OCI-LY7 (cell line): ENCODE data around the gene SMARCC1. TPM values are rescaled to one million over a fixed set of nuclear protein-coding genes. Genes with fewer than 3 reads are reported as not detected.
A peak's percentile ranks its signal among the peaks of the same experiment; 100 is the strongest.

Experiments
- BruUV-seq: library from RNA; stranded (reverse); fragments of 400-500 nt; replicated peaks from 2 replicates; lab custom pipeline; 2021; lab: Mats Ljungman, UMichigan
- CTCF ChIA-PET: fragments of 300-600 bp; sonication (Branson Sonifier 250); formaldehyde crosslinking; loops from one replicate; lab custom pipeline; 2022; ENCODE audit warnings: antibody characterized with exemption; ENCODE audit not compliant: unreplicated experiment; lab: Charles Lee
- POLR2A ChIA-PET: fragments of 300-600 bp; sonication (Branson Sonifier 250); formaldehyde crosslinking; loops from one replicate; lab custom pipeline; 2022; ENCODE audit warnings: antibody characterized with exemption; lab: Charles Lee
- DNase-seq: peaks from one replicate; pipeline ENCODE4 v3.0.0-alpha.2; 2015; ENCODE audit warnings: low spot score
- H2AFZ ChIP-seq: fragments of 200-600 bp; sonication (generic), shearing (Covaris generic); 2 replicates; pipeline ENCODE4 v1.6.1; 2014; ENCODE audit warnings: mild to moderate bottlenecking, antibody characterized with exemption, low read length, moderate library complexity
- H3K27ac ChIP-seq: fragments of 200-600 bp; sonication (generic); 2 replicates; pipeline ENCODE4 v1.5.1; 2014; ENCODE audit warnings: mixed run types, low read depth, mild to moderate bottlenecking, moderate library complexity, low read length, inconsistent platforms; ENCODE audit not compliant: poor library complexity, severe bottlenecking
- H3K36me3 ChIP-seq: fragments of 200-600 bp; sonication (generic); 2 replicates; pipeline ENCODE4 v1.6.1; 2014; ENCODE audit warnings: mild to moderate bottlenecking, antibody characterized with exemption, low read length, moderate library complexity, mixed read lengths; ENCODE audit not compliant: insufficient read depth
- H3K4me1 ChIP-seq: fragments of 200-600 bp; sonication (generic); 2 replicates; pipeline ENCODE4 v1.5.1; 2014; ENCODE audit warnings: mild to moderate bottlenecking, low read length; ENCODE audit not compliant: insufficient read depth, poor library complexity, severe bottlenecking
- H3K4me2 ChIP-seq: fragments of 200-600 bp; sonication (generic); 2 replicates; pipeline ENCODE4 v1.6.1; 2014; ENCODE audit warnings: mild to moderate bottlenecking, low read length
- H3K4me3 ChIP-seq: fragments of 200-600 bp; sonication (generic); 2 replicates; pipeline ENCODE4 v1.5.1; 2014; ENCODE audit warnings: mild to moderate bottlenecking, low read depth, low read length; ENCODE audit not compliant: poor library complexity, severe bottlenecking
- H3K79me2 ChIP-seq: fragments of 200-600 bp; sonication (generic); 2 replicates; pipeline ENCODE4 v1.6.1; 2016; ENCODE audit warnings: low read depth, mild to moderate bottlenecking, low read length, moderate library complexity, mixed read lengths; ENCODE audit not compliant: insufficient read depth
- H3K9me2 ChIP-seq: fragments of 200-600 bp; sonication (generic); 2 replicates; pipeline ENCODE4 v1.6.1; 2016; ENCODE audit warnings: mild to moderate bottlenecking, low read length, mixed read lengths; ENCODE audit not compliant: insufficient read depth
- H3K9me3 ChIP-seq: fragments of 200-600 bp; sonication (generic); 2 replicates; pipeline ENCODE4 v1.6.1; 2014; ENCODE audit warnings: mild to moderate bottlenecking, mixed run types, low read length, mixed read lengths
- H4K20me1 ChIP-seq: fragments of 200-600 bp; sonication (generic); 2 replicates; pipeline ENCODE4 v1.6.1; 2014; ENCODE audit warnings: mild to moderate bottlenecking, antibody characterized with exemption, low read length, moderate library complexity, mixed read lengths; ENCODE audit not compliant: insufficient read depth
- EZH2phosphoT487 ChIP-seq: fragments of 200-600 bp; sonication (generic); IDR thresholded peaks from 2 replicates; pipeline ENCODE4 v1.6.1; 2018; ENCODE audit warnings: low read depth, borderline replicate concordance, mild to moderate bottlenecking, mixed run types, antibody characterized with exemption, low read length, moderate library complexity, mixed read lengths
- intact Hi-C: fragments of 100-400 bp; cut with micrococcal nuclease; formaldehyde crosslinking; loops from one replicate; pipeline ENCODE4 v1.10.0; 2022; ENCODE audit not compliant: unreplicated experiment
- total RNA-seq, 2 experiments: library from RNA; depleted of rRNA in 1 of 2; stranded (reverse); fragments of >200 nt in 1 of 2; shearing (Covaris generic) in 1 of 2; gene quantifications; 2 replicates each; pipeline ENCODE4 v1.2.3, GENCODE V29; 2014 to 2022
- TF ChIP-seq, protein P1 (sequence below): fragments of 200-600 bp; sonication (generic); conservative IDR thresholded peaks from 2 replicates; pipeline ENCODE4 v1.5.1; 2014; ENCODE audit warnings: mild to moderate bottlenecking, antibody characterized with exemption, low read length, moderate library complexity, mixed read lengths

SMARCC1 gene
- total RNA-seq, 2 experiments from 2014 or later, result 83.2 to 176 TPM

DNA sequence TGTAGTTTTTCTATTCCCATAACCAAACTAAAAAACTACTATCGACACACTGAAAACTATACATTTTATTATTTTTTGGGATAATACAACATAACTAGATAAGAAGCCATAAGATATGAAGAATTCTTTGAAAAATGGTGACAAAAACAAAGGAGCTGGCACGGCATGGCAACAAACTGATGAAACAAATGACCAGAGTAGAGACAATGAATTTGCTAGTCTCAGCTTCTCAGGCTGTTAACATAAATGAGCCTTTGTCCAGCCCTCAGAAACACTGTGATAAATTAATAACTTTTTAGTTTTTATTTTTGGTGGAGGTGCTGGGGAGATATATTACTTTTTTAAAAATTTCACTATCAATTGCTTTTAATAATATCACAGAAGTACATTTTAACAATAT, 100.7 kb downstream of the SMARCC1 start:
- POLR2A ChIA-PET, result no interaction called here
- no TSS peak for BruUV-seq
- Histone ChIP-seq H3K4me1 (no peaks in the 10 kb centered on the region), H2AFZ (no peak overlapping the region), H4K20me1 (no peaks in the 10 kb centered on the region), H3K4me2 (no peak overlapping the region), H3K4me3 (no peak overlapping the region), H3K36me3 (peaks cover 92% of the 10 kb centered on the region), H3K9me3 (no peaks in the 10 kb centered on the region), H3K79me2 (no peaks in the 10 kb centered on the region), H3K9me2 (no peaks in the 10 kb centered on the region), H3K27ac (no peak overlapping the region)
- TF ChIP-seq EZH2phosphoT487, result no peak
- TF ChIP-seq, protein P1, sequence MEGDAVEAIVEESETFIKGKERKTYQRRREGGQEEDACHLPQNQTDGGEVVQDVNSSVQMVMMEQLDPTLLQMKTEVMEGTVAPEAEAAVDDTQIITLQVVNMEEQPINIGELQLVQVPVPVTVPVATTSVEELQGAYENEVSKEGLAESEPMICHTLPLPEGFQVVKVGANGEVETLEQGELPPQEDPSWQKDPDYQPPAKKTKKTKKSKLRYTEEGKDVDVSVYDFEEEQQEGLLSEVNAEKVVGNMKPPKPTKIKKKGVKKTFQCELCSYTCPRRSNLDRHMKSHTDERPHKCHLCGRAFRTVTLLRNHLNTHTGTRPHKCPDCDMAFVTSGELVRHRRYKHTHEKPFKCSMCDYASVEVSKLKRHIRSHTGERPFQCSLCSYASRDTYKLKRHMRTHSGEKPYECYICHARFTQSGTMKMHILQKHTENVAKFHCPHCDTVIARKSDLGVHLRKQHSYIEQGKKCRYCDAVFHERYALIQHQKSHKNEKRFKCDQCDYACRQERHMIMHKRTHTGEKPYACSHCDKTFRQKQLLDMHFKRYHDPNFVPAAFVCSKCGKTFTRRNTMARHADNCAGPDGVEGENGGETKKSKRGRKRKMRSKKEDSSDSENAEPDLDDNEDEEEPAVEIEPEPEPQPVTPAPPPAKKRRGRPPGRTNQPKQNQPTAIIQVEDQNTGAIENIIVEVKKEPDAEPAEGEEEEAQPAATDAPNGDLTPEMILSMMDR, result no peak
- CTCF ChIA-PET, result no interaction called here
- intact Hi-C loops, result no loop called here
- DNase-seq, result no peak

DNA sequence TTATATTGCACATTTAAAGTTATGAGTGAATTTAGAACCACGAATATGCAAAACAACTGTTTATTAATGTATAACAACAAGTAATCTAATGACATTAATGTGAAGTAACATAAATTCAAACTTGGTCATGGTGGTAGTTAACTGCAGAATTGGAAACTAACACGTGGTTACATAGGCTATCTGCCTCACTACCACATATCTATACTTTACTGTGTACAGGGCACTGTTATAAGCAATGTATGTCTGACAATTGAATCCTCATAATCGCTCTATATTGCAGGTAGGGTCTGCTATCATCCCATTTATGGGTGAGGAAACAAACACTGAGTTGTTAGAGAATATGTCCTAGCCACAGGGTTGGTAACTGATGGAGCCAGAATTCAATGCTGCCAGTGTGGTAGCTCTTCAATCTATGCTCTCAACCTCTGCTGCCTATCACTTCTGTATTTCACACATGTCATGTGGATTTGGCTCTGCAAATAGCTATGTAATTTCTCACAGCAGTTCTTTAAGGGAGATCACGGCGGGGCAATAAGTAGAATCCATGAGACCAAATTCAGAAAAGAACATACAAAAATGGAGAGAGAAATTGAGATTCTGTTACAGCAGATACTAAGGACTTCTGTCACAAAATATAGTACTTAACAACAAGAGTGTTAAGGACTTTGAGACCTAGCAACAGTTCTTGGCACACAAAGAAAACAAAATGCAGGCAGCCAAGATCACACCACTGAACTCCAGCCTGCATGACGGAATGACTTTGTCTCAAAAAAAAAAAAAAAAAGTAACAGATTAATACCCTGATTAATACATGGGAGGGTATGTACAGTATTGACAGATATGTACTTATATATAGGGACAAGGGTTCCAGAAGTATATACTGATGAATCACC, 103.0 kb downstream of the SMARCC1 start:
- intact Hi-C loops, result no loop called here
- POLR2A ChIA-PET, result interaction anchor here (0.7 to 1.2 kb wide), 2 partner anchors 18 to 195 kb away, joined by 4 to 6 read pairs; no protein-coding TSS in a partner anchor
- TF ChIP-seq EZH2phosphoT487, result no peak
- TF ChIP-seq, protein P1, result no peak
- DNase-seq, result no peak
- no peak overlapping the region for H3K4me3 ChIP-seq
- CTCF ChIA-PET, result no interaction called here
- H4K20me1 ChIP-seq, result no peaks in the 10 kb centered on the region
- no peaks in the 10 kb centered on the region for H3K4me1 ChIP-seq
- no peaks in the 10 kb centered on the region for H3K9me2 ChIP-seq
- H3K4me2 ChIP-seq, result no peak overlapping the region
- no peaks in the 10 kb centered on the region for H3K9me3 ChIP-seq
- H3K36me3 ChIP-seq, result peaks cover 95% of the 10 kb centered on the region
- no peak overlapping the region for H2AFZ ChIP-seq
- TSS peak; percentile 13 for BruUV-seq
- H3K27ac ChIP-seq, result no peak overlapping the region
- no peaks in the 10 kb centered on the region for H3K79me2 ChIP-seq
